Left lung (tissue), 10 donors: ENCODE measurements around the gene TMEM218. TPM values are rescaled to one million over a fixed set of nuclear protein-coding genes. Genes with fewer than 3 reads are reported as not detected.
A peak's percentile ranks its signal among the peaks of the same experiment; 100 is the strongest.

Source experiments
- ATAC-seq: fragments of 200-7000 bp; cut with Tn5 transposase; one replicate; pipeline ENCODE4 v1.9.1; 2020; ENCODE audit warnings: moderate library complexity
- DNase-seq, 4 donors: peaks; one replicate each; pipeline ENCODE4 v3.0.0-alpha.2; 2013 to 2020
- H3K27ac ChIP-seq, 2 donors: fragments of 200-600 bp; sonication (generic) in 1 of 2; one replicate each; pipeline versions ENCODE4 v1.5.0 to v1.8.0; 2020 to 2021
- H3K27me3 ChIP-seq, 2 donors: fragments of 200-600 bp; sonication (generic) in 1 of 2; one replicate each; pipeline versions ENCODE4 v1.5.0 to v1.8.0; 2020 to 2021
- H3K36me3 ChIP-seq, 2 donors: fragments of 200-600 bp; sonication (generic) in 1 of 2; one replicate each; pipeline versions ENCODE4 v1.5.0 to v1.8.0; 2020 to 2021
- H3K4me1 ChIP-seq, 2 donors: fragments of 200-600 bp; one replicate each; pipeline ENCODE4 v1.8.0; 2021
- H3K4me3 ChIP-seq, 2 donors: fragments of 200-600 bp; sonication (generic) in 1 of 2; one replicate each; pipeline versions ENCODE4 v1.5.0 to v1.8.0; 2020 to 2021; ENCODE audit warnings: mild to moderate bottlenecking in 1 of 2
- H3K9me3 ChIP-seq, 2 donors: fragments of 200-600 bp; sonication (generic) in 1 of 2; one replicate each; pipeline versions ENCODE4 v1.5.0 to v1.8.0; 2020 to 2021
- CTCF ChIP-seq, 2 donors: fragments of 200-600 bp; sonication (generic) in 1 of 2; IDR thresholded peaks; one replicate each; pipeline versions ENCODE4 v1.5.0 to v1.8.0; 2021; ENCODE audit warnings: antibody characterized with exemption in 2 of 2
- intact Hi-C, 2 donors: fragments of 100-400 bp; cut with DNase I; formaldehyde crosslinking; loops; one replicate each; pipeline versions ENCODE4 v1.11.2 to v1.14.2; 2022
- polyA plus RNA-seq, 6 donors: library from polyadenylated mRNA; unstranded; fragments of 120-200 nt; gene quantifications; one replicate each; pipeline ENCODE4 v1.2.1, GENCODE V29; 2013; ENCODE audit not compliant: insufficient read length in 6 of 6
- total RNA-seq, 2 donors: library from RNA; stranded (reverse); fragmentation: NEBNext Ultra II Directional; extraction: Animal tissue kit (Norgen Biotek cat#: 25700); gene quantifications; one replicate each; pipeline ENCODE4 v1.2.1, GENCODE V29; 2021
- donor health status: DM: no; HTN: yes; CAD: no.
- donor health status: DM: no; HTN: no; CAD: no.

Gene TMEM218
- total and polyA plus RNA-seq, 8 donors: 19.9 to 58.7 (median 53.0) TPM

- Histone ChIP-seq H3K4me3 (no peak overlapping the region), H3K27ac (no peak overlapping the region), H3K4me1 (peaks cover 0 to 4% of the 10 kb centered on the region in 2 donors), H3K9me3 (no peaks in the 10 kb centered on the region), H3K27me3 (peaks cover 0 to 6% of the 10 kb centered on the region in 2 donors), H3K36me3 (no peaks in the 10 kb centered on the region)
- no peak for ATAC-seq
- TF ChIP-seq CTCF (IDR thresholded peaks at IDR 0.05): no peak
- intact Hi-C loops: no loop called here
- peak in 1 of 4 donors; percentile 59 for DNase-seq
Measured at GRCh38 chr11:125088576-125089455, 22.6 kb downstream of the TMEM218 start.

- no peak for DNase-seq
- Histone ChIP-seq H3K27ac (no peak overlapping the region), H3K4me1 (peaks cover 0 to 4% of the 10 kb centered on the region in 2 donors), H3K9me3 (no peaks in the 10 kb centered on the region), H3K4me3 (no peak overlapping the region), H3K27me3 (peaks cover 0 to 6% of the 10 kb centered on the region in 2 donors), H3K36me3 (no peaks in the 10 kb centered on the region)
- TF ChIP-seq CTCF (IDR thresholded peaks at IDR 0.05): no peak
- no peak for ATAC-seq
- intact Hi-C loops: no loop called here
Measured at GRCh38 chr11:125088123-125088522, 23.3 kb downstream of the TMEM218 start.

GRCh38 chr11:125086633-125087296, 24.7 kb downstream of the TMEM218 start:
- ATAC-seq (no peak), DNase-seq (no peak)
- H3K4me1 ChIP-seq: peaks cover 0 to 4% of the 10 kb centered on the region in 2 donors
- no peaks in the 10 kb centered on the region for H3K36me3 ChIP-seq
- H3K9me3 ChIP-seq: no peaks in the 10 kb centered on the region
- intact Hi-C loops: no loop called here
- peaks cover 0 to 6% of the 10 kb centered on the region in 2 donors for H3K27me3 ChIP-seq
- no peak overlapping the region for H3K27ac ChIP-seq
- no peak for TF ChIP-seq CTCF (IDR thresholded peaks at IDR 0.05)
- H3K4me3 ChIP-seq: no peak overlapping the region

GRCh38 chr11:125085301-125086081, 25.9 kb downstream of the TMEM218 start:
- Histone ChIP-seq H3K9me3 (no peaks in the 10 kb centered on the region), H3K4me1 (no peaks in the 10 kb centered on the region), H3K36me3 (peaks cover 0 to 3% of the 10 kb centered on the region in 2 donors), H3K27me3 (peaks cover 0 to 6% of the 10 kb centered on the region in 2 donors), H3K27ac (no peak overlapping the region), H3K4me3 (no peak overlapping the region)
- intact Hi-C loops: no loop called here
- no peak for TF ChIP-seq CTCF (IDR thresholded peaks at IDR 0.05)
- DNase-seq (no peak), ATAC-seq (no peak)
